Amniotic stem cell (primary cell): Measurements from ENCODE around the gene KRTAP2-3.

Experiments used
- DNase-seq: peaks from one replicate; lab custom pipeline; 2025; lab: John Stamatoyannopoulos, UW

KRTAP2-3 gene

DNA sequence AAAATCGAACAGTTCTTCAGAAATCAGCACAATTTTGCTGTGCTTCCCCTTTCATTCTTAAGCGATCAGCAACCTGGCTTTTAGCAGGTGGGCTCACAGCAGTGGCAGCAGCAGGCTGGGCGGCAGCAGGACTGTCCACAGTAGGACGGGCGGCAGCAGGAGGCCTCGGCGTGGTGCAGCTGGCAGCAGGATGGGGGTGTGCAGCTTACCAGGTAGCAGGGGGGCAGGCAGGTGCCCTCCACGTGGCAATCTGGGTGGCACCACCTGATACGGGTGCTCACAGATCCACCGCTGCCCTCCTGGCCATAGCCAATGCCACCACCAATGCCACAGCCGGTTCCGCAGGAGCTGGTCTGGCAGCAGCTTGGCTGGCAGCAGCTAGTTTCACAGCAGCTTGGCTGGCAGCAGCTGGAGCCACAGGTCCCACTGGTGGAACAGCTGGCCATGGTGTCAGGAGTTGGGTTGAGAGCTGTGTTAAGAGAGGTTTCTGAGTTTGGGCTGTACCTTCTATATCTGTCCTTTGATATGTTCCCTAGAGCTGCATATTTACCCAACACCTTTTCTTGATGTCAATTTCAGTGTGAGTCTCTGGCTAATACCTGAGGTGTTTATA lies 30.2 kb downstream of the KRTAP2-3 start, which contains the start of gene KRTAP1-4:
KRTAP1-4 (minus strand) TSS at position 563 of the 613 bp plus-strand sequence; CDS start at position 446, 117 bp downstream.
- DNase-seq: no peak

DNA sequence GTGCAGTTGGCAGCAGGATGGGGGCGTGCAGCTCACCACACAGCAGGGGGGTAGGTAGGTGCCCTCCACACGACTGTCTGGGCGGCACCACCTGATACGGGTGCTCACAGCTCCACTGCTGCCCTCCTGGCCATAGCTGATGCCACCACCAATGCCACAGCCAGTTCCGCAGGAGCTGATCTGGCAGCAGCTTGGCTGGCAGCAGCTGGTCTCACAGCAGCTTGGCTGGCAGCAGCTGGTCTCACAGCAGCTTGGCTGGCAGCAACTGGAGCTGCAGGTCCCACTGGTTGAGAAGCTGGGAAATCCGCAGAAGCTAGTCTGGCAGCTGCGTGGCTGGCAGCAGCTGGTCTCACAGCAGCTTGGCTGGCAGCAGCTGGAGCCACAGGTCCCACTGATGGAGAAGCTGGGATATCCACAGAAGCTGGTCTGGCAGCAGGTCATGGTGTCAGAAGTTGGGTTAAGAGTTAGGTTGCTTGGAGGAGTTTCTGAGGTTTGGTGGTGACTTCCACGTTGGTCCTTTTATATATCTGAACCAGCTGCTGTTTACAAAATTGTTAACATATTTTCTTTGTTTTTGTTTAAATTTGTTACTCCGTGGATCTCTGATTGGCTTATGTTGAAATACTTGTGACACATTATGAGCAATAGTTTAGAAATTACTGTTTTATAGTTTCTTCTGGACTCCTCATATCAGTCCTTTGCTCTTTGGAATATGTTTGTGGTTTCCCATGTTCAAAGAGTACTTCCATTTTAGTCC lies 33.0 kb downstream of the KRTAP2-3 start, which contains the start of gene KRTAP1-5:
KRTAP1-5 (minus strand) TSS at position 494 of the 757 bp plus-strand sequence; CDS start at position 441, 53 bp downstream.
- no peak for DNase-seq

- no peak for DNase-seq
These were observed 35.2 kb downstream of the KRTAP2-3 start for GRCh38 chr17:41024697-41025096.

GRCh38 chr17:41020336-41020735 lies 39.6 kb downstream of the KRTAP2-3 start:
- no peak for DNase-seq

DNA sequence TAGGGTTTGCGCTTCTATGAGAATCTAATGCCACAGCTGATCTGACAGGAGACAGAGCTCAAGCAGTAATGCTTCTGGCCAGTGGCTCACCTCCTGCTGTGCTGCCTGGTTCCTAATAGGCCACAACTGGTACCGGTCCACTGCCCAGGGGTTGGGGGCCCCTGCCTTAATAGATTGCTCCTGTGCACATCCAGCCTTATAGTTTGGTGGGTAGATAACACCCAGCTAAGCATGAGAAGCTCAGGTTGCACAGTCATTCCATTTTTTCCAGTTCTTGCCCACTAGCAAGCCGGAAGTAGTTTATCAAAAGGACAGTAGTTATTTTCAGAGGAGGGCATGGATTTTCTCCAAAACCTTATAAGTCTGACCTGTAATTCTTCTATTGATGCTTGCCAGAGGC lies 40.5 kb downstream of the KRTAP2-3 start:
- no peak for DNase-seq

- DNase-seq: no peak
These were observed 41.4 kb downstream of the KRTAP2-3 start for GRCh38 chr17:41018541-41018940.

GRCh38 chr17:41016578-41017215 lies 43.2 kb downstream of the KRTAP2-3 start:
- no peak for DNase-seq

DNA sequence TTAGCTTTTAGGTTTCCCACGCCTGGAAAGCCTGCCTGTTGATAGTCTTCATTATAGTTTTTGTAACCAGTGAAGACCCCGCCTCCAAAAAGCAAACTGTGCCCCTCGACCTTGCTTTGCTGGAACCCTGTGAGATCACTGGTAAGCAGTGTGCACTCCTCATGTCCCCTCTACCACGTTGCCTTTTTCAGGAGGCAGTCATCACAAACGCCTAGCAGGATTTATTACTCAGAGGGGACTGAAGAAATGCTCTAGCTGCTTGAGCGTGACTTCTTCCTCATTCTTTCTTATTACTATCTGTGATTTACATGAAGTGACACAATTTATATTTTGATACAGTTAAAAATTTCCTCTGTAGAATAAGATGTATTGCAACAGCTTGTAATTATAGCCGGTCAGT lies 44.5 kb downstream of the KRTAP2-3 start:
- no peak for DNase-seq

GRCh38 chr17:41013606-41014005 lies 46.3 kb downstream of the KRTAP2-3 start:
- no peak for DNase-seq

DNA sequence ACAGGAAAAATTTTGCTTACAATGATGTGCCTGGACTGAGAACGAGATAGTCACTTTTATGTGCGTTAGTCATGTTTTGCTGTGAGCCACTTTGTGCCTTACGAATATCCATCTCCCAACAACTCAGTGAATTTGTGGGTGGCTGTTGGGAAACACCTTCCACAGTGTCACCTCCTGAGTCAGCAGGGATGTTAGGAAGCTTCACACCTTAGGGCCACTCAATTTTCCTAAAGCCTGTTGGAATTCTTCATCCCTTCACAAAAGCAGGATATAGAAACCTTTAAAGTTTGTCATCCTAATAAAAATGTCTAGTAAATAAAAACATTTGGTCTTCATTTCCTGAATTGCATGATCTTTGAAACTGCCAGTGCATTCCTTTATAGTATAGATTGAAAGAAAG lies 46.7 kb downstream of the KRTAP2-3 start:
- DNase-seq: no peak

DNA sequence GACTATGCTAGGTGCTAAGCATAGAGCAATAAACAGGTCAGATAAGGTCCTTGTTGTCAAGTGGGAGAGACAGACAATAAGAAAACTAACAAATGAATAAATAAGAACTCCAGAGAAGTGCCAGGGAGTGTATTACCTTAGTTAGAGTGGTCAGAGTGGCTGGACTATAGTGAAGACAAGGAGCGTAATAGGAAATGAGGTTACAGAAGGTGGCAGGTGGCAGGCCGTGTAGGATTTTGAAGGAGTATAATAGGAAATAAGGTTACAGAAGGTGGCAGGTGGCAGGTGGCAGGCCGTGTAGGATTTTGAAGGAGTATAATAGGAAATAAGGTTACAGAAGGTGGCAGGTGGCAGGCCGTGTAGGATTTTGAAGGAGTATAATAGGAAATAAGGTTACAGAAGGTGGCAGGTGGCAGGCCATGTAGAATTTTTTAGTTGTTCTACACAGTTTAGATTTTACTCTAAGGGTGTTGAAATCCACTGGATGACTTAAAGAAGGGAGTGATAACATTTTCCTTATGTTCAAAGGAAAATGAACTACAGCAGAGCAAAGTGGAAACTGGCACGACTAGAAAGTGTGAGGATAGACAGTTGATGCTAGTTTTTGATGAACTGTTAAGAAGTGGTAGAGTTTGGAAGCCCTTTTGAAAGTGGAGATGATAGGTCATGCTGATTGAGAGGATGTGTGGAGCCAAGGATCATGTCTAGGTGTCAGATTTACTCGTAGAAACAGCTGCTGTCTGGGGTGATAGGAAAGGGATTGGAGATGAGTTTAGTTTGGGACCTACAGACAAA lies 47.4 kb downstream of the KRTAP2-3 start:
- no peak for DNase-seq

GRCh38 chr17:41010441-41010840 lies 49.5 kb downstream of the KRTAP2-3 start:
- DNase-seq: no peak

GRCh38 chr17:41009936-41010335 lies 50.0 kb downstream of the KRTAP2-3 start:
- DNase-seq: no peak

DNA sequence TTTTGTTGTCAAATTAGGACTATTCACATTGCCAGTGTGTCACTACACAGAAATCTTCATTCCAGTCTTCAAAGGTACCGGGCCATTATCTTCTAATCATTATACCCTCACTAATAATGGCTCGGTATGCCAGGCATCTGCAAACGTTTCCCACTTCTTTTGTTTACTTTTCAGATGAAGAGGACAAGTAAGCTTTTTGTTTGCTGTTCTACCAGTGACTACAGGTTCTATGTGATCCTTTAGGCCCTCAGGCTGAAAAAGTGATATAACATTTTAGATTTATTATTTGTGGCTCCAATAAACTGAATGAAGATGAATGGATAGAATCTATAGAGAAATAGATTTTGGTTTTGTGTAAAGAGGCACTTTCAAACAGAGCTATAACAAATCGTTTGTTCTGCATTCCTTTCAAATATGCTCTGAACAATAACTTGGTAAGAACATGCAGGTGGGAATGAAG lies 50.6 kb downstream of the KRTAP2-3 start:
- DNase-seq: no peak
